ENCODE data around the gene MESD.

DNA sequence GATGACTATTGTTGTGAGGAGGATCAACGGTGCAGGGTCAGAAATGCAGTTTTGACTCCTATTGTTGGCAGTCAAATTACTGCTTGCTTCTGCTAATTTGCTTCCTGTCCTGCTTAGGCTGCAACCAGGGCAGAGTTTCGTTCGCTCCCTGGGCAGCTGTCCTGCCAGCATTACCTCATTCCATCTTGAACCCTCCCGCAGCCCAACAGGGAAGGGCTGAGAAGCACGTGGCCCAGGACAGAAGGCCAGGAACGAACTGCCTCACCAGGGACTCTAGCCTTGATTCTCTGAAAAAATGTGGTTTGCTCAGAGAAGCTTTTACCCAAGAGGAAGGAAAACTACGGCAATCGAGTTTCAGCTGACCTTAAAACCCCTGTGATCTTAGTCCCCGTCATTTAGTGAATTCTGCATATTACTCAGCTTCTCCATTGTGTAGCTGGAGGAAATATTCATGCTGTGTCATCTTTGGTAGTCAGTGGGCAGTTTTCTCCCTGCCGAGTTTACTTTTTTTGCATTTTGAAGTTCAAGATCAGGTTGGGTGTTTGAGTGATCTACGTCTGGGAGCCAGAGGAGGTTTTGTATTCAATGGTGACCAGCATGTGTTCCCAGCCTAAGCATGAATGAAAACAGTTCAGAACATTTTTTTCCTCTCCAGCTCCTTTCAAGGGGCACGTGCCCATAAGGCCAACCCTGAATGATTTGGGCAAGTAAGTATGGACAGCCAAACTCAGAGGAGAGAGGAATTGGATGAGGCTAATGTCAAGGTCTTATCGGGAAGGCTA, 34.1 kb upstream of the MESD start:
- TF ChIP-seq, protein P1, sequence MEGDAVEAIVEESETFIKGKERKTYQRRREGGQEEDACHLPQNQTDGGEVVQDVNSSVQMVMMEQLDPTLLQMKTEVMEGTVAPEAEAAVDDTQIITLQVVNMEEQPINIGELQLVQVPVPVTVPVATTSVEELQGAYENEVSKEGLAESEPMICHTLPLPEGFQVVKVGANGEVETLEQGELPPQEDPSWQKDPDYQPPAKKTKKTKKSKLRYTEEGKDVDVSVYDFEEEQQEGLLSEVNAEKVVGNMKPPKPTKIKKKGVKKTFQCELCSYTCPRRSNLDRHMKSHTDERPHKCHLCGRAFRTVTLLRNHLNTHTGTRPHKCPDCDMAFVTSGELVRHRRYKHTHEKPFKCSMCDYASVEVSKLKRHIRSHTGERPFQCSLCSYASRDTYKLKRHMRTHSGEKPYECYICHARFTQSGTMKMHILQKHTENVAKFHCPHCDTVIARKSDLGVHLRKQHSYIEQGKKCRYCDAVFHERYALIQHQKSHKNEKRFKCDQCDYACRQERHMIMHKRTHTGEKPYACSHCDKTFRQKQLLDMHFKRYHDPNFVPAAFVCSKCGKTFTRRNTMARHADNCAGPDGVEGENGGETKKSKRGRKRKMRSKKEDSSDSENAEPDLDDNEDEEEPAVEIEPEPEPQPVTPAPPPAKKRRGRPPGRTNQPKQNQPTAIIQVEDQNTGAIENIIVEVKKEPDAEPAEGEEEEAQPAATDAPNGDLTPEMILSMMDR (IDR thresholded peaks at IDR 0.05; ENCODE audit: poor library complexity, severe bottlenecking), result no peak
- TF ChIP-seq EZH2 (IDR thresholded peaks at IDR 0.05; ENCODE audit: borderline replicate concordance, insufficient read depth, low read length, poor library complexity, severe bottlenecking) (no peak), MXI1 (conservative IDR thresholded peaks at IDR 0.05; ENCODE audit: poor library complexity, severe bottlenecking) (no peak)
